Measurements from ENCODE around the gene SLC14A1.

DNA sequence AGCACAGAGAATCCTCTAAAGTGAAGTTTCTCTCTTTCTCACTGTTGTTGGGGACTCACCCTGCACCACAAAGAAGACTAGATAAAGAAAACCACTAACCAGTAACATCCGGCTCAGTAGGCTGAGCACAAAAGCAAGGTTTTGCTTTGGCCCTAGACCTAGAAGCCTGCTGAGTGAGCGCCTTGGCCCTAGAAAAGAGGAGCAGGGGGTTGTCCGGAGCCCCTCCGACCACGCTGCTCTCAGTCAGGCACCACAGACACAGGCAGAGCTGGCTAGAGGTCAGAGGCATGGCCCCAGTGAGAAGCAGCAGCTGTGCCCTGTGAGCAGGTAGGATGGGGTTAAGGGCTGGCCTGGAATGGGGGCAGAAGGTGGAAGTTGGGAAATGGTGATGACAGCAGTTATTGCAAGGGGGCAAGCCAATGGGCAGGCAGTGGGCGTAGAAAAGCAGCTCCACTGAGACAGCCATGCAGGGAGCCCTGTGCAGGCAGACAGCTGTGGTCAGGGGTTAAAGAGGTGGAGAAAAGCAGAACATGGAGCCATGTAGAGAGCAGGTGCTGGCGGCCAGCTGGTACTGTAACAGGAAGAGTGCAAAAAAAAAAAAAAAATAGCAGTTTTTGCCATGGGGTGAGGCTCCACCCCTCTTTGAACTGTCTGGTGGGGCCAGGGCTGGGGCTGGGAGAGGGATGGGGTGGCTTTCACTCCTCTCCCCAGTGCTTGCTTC lies 36.9 kb upstream of the SLC14A1 start:
- TF ChIP-seq SNAI2 (CRISPR knock-in tag; IDR thresholded peaks at IDR 0.05) (no peak), BACH2 (CRISPR knock-in tag; IDR thresholded peaks at IDR 0.05; ENCODE audit: borderline replicate concordance) (no peak), ISL1 (CRISPR knock-in tag; IDR thresholded peaks at IDR 0.05) (no peak), ZNF70 (CRISPR knock-in tag; IDR thresholded peaks at IDR 0.05) (no peak), RARB (CRISPR knock-in tag; IDR thresholded peaks at IDR 0.05) (no peak), GLIS3 (CRISPR knock-in tag; IDR thresholded peaks at IDR 0.05) (no peak), ZFP30 (CRISPR knock-in tag; IDR thresholded peaks at IDR 0.05) (no peak), CSRNP3 (CRISPR knock-in tag; IDR thresholded peaks at IDR 0.05) (no peak), POU6F1 (CRISPR knock-in tag; IDR thresholded peaks at IDR 0.05; ENCODE audit: borderline replicate concordance, low read depth) (no peak), ZFP3 (CRISPR knock-in tag; IDR thresholded peaks at IDR 0.05) (no peak), ZC3H10 (CRISPR knock-in tag; IDR thresholded peaks at IDR 0.05) (no peak)
- TF ChIP-seq, protein P1, sequence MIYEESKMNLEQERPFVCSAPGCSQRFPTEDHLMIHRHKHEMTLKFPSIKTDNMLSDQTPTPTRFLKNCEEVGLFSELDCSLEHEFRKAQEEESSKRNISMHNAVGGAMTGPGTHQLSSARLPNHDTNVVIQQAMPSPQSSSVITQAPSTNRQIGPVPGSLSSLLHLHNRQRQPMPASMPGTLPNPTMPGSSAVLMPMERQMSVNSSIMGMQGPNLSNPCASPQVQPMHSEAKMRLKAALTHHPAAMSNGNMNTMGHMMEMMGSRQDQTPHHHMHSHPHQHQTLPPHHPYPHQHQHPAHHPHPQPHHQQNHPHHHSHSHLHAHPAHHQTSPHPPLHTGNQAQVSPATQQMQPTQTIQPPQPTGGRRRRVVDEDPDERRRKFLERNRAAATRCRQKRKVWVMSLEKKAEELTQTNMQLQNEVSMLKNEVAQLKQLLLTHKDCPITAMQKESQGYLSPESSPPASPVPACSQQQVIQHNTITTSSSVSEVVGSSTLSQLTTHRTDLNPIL (CRISPR knock-in tag; IDR thresholded peaks at IDR 0.05; ENCODE audit: low read depth): no peak
